Subcutaneous adipose tissue (tissue), 4 donors: ENCODE measurements around the gene NTN1. TPM values are rescaled to one million over a fixed set of nuclear protein-coding genes. Genes with fewer than 3 reads are reported as not detected.

ENCODE experiments used
- total RNA-seq, 4 donors: library from RNA; depleted of rRNA; stranded (reverse); fragments of >200 nt; gene quantifications; one replicate each; pipeline ENCODE4 v1.1.0, GENCODE V29; 2016
- TF ChIP-seq, protein P1 (sequence below): fragments of 450-650 bp; IDR thresholded peaks from one replicate; pipeline ENCODE4 v1.5.1; 2016; ENCODE audit warnings: low read depth, mild to moderate bottlenecking, control low read depth, antibody characterized with exemption, moderate library complexity

The NTN1 gene
- total RNA-seq, 4 donors from 2014 or later, result 0.85 to 7.9 (median 3.2) TPM

DNA sequence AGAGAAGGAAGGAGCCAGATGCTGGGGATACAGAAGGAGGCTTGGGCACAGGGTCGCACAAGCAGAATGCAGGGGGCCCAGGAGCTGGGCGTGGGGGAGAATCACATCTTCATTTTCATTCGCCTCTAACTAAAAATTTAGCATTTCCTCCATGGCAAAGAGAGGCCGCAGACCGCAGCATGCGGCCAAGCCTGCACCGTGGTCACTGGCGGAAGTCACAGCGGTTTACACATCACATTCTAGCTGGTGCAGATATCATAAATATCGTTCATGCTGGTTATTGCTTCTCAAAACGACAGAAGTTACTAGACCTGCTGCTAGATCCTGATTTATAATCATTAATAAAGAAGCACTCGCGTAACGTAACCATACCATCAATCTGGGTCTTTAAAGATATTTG is 162.0 kb downstream of the NTN1 start:
- TF ChIP-seq, protein P1, sequence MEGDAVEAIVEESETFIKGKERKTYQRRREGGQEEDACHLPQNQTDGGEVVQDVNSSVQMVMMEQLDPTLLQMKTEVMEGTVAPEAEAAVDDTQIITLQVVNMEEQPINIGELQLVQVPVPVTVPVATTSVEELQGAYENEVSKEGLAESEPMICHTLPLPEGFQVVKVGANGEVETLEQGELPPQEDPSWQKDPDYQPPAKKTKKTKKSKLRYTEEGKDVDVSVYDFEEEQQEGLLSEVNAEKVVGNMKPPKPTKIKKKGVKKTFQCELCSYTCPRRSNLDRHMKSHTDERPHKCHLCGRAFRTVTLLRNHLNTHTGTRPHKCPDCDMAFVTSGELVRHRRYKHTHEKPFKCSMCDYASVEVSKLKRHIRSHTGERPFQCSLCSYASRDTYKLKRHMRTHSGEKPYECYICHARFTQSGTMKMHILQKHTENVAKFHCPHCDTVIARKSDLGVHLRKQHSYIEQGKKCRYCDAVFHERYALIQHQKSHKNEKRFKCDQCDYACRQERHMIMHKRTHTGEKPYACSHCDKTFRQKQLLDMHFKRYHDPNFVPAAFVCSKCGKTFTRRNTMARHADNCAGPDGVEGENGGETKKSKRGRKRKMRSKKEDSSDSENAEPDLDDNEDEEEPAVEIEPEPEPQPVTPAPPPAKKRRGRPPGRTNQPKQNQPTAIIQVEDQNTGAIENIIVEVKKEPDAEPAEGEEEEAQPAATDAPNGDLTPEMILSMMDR, result no peak

DNA sequence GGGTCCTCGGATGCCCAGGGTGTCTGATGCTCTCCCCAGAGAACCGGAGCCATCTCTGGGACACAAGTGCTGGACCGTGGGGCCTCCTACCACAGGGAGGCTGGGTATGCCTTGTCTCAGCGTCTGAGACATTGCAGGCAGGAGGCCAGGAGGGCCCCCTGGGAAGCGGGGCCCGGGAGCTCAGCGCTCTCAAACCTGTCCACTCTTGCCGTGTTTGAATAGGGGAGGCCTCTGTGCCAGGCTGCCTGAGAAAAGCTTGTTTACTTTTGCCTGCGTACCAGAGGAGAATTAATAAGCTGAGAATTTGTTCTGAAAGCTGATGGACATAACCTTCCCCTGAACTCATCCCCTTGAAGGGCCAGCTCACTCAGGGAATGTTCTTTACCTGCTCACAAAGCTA is 163.8 kb downstream of the NTN1 start:
- TF ChIP-seq, protein P1, result no peak

DNA sequence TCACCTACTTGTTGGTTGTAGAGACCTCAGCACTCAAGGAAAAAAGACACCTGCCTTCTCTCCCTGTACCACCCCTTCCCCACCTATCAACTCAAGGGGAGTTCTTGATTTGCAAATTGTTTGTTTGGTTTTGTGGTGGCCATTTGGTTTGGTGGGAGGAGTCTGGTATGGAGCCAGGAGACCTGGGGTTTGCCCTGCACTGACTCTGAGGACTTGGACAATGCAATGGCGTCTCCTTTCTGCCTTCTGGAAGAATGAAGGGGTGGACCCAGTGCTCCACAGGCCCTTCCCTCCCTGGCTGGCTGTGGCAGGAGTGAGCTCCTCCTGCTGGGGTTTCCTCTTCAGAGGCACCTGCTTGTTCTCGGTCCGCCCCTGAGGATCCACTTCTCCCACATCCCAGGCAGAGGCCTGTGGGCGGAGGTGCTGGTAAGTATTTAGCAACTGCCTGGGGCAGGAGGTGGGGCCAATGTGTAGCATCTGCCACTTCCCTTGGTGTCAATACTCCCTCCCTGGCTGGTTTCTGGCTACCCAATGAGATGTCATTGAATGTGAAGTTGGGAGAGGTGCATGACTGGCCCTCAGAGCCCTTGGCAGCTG is 164.5 kb downstream of the NTN1 start:
- TF ChIP-seq, protein P1, result no peak

DNA sequence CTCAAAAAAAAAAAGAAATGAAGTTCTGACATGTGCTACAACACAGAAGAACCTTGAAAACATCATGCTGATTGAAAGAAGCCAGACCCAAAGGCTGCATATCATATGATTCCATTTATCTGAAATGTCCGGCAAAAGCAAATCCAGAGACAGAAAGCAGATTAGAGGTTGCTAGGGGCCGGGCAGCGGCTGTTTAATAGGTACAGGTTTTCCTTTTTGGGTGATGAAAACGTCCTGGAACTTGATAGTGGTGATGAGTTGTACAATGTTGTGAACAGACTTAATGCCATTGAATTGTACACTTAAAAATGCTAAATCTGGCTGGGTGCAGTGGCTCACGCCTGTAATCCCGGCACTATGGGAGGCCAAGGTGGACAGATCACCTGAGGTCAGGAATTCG is 166.5 kb downstream of the NTN1 start:
- TF ChIP-seq, protein P1, result no peak

DNA sequence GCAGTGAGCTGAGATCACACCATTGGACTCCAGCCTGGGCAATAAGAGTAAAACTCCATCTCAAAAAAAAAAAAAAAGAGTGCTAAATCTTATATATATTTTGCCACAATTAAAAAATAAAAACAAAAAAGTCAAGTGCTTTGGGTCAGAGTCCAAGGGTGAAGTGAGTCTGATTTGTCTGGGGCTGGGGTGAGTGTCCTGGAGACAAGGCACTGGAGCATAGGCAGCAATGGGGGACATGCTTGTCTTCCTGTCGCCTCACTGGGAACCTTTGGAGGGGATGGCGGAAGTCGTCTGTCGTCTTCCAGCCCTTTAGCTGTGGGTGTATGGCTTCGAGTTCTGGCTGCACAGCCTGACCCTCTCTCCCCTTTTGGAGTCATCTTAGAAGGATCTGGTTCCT is 167.1 kb downstream of the NTN1 start:
- TF ChIP-seq, protein P1, result no peak

DNA sequence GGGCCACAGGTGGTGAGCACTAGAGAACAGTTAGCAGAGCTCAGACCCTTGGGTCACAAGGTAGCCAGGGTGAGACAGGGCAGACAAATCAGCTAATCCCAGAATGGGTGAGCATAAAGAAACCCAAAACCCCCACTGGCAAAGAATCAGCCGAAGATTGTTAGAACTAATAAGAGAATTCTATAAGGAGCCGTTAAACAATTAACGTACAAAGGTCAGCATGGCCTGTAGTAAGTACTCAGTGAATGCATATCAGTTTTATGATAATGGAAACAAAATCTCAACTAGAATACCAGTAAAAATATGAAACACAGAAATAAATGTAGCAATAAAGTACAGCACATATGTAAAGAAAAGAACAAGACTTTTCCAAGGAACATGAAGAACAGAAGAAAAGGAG is 168.6 kb downstream of the NTN1 start:
- TF ChIP-seq, protein P1, result no peak

DNA sequence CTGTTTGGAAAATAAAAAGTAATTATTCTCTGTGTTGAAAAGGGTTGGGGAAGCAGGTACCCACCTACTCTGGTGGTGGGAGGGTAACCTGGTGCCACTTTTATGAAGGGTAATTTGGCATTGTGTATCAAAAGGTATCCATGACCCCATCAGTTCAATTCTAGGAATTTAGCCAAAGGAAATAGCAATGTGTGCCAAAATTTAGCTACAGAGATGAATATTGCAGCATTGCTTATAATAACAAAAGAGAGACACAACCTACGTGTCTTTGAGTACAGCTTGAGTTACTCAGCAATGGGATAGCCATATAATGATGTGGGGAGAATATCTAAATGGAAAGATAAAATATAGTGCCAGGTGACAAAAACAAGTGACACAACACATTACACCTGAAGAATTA is 170.7 kb downstream of the NTN1 start:
- TF ChIP-seq, protein P1, result no peak
